Retinal pigment epithelial cell (primary cell): ENCODE results near the gene UBR3.

ENCODE experiments used
- DNase-seq: peaks from one replicate; pipeline ENCODE4 v3.0.0-alpha.2; 2010; ENCODE audit warnings: low read depth
- H3K4me3 ChIP-seq: 2 replicates; pipeline ENCODE4 v1.5.1; 2011; ENCODE audit warnings: mild to moderate bottlenecking, low read length, control low read depth, moderate library complexity
- TF ChIP-seq, protein P1 (sequence below): conservative IDR thresholded peaks from 2 replicates; pipeline ENCODE4 v1.5.1; 2011; ENCODE audit warnings: low read depth, low read length, control low read depth, inconsistent platforms

The UBR3 gene

DNA sequence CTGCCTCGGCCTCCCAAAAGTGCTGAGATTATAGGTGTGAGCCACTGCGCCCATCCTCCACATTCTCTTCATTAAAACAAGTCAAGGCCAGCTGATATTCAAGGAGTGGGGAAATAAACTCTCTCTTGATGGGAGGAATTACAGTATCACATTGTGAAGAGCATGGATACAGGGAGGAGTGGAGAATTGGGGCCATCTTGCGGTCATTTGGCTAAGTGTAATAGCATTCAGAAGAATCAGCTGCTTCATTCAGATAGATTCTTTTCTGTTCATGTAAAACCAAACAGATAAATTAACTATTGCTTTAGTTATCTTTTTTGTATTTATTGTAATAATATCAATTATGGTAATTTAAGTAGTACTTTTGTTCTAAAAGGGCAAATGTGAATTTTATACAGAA is 156.3 kb downstream of the UBR3 start:
- no peak overlapping the region for H3K4me3 ChIP-seq
- DNase-seq, result no peak
- TF ChIP-seq, protein P1, sequence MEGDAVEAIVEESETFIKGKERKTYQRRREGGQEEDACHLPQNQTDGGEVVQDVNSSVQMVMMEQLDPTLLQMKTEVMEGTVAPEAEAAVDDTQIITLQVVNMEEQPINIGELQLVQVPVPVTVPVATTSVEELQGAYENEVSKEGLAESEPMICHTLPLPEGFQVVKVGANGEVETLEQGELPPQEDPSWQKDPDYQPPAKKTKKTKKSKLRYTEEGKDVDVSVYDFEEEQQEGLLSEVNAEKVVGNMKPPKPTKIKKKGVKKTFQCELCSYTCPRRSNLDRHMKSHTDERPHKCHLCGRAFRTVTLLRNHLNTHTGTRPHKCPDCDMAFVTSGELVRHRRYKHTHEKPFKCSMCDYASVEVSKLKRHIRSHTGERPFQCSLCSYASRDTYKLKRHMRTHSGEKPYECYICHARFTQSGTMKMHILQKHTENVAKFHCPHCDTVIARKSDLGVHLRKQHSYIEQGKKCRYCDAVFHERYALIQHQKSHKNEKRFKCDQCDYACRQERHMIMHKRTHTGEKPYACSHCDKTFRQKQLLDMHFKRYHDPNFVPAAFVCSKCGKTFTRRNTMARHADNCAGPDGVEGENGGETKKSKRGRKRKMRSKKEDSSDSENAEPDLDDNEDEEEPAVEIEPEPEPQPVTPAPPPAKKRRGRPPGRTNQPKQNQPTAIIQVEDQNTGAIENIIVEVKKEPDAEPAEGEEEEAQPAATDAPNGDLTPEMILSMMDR, result no peak

DNA sequence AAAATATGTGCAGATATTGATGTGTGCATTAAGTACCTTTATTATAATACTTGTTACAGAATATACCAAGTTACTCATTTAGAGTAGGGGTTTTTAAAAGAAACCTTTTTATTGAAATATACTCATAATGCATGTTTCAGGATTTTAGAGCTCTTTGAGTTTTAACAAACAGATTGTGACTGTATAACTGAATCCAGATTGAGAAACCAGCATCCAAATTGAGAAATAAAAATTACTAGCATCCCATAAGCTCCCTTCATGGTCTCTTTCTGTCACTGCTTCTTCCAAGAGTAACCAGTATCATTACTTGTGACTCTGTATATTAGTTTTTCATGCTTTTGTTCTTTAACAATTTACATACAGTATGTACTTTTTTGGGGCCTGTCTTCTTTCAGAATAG is 156.9 kb downstream of the UBR3 start:
- no peak for DNase-seq
- H3K4me3 ChIP-seq, result no peak overlapping the region
- TF ChIP-seq, protein P1, result no peak

DNA sequence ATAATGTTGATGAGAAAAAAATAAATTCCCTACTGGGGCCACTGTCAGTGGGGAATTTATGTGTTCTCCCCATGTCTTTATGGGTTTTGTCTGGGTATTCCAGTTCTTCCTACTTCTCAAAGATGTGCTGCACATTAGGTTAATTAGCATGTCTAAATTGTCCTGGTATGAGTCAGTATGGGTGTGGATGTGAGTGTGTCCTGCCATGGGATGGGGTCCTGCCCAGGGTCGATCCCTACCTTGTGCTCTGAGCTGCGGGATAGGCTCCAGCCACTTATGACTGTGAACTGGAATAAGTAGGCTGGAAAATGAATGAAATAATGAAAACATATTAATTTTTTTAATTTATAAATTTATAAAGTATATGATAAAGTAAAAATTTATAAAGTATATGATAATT is 167.5 kb downstream of the UBR3 start:
- H3K4me3 ChIP-seq, result no peak overlapping the region
- no peak for DNase-seq
- TF ChIP-seq, protein P1, result no peak

DNA sequence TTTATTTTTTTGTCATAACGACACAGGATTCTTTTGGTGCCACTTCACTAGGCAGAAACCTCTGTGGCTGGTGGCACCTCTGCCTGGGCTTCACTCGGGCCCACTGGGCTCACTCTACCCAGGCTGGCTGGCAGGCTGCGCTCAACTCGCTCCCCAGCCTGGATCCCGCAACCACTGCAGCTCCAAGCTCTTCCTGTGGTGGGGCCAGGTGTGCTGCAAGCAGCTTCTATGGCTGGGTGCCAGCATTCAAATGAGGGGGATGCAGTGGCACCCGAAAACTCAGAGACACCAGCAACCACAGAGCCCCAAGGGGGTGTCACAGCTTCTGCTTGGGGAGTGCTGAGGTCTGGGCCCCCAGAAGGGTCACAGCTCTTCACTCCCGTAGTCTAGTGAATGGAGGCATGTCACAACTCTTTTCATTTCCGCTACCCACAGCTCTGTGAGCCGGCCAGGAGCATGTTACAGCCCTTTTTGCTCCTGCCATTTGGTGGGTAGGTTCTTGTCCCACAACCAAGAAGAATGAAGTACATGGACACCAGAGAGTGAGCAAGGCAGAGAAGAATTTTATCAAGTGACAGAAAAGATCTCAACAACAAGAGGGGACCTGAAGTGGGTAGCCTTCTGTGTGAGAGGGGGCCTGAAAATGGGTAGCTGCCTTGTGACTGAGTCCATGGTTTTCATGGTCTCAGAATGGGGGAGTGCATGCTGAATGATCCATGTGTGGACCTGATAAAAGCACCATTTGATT is 170.1 kb downstream of the UBR3 start:
- TF ChIP-seq, protein P1, result no peak
- DNase-seq, result no peak
- H3K4me3 ChIP-seq, result no peak overlapping the region

DNA sequence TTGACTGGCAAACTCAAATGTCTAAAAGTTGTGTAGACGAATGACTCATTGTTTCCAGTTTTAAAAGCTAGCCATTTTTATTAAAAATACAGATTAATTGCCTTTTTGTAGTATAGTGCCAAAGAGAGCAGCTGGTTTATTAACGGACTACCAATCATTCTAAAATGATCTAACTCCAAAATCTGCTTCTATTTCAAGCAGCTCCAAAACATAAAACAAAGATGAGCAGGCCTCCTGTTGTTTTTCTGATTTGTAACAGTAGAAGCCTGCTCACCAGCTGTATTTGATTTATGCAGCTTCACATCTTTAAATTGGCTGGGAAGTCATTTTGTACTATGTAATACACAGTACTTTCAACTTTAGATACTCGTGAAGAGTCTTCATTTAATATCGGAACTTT is 171.8 kb downstream of the UBR3 start:
- no peak overlapping the region for H3K4me3 ChIP-seq
- TF ChIP-seq, protein P1, result no peak
- no peak for DNase-seq

DNA sequence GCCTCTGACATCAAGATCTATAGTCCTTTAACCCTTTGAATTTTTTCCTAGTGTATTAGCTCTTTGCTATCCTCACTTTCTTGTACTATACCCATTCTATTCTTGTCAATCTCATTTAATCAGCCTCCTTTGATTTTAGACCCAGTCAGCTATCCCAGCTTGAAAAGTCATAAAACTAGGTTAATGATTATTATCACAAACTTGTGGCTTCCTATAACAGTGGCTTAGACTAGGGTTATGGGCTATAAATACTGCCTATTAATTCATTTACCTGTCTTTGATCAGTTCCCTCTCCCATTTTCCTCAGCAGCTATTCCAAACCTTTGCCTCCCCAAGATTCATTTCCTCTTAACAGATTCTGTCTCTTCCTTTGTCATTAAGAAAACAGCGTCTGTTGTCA is 174.8 kb downstream of the UBR3 start:
- no peak overlapping the region for H3K4me3 ChIP-seq
- DNase-seq, result no peak
- TF ChIP-seq, protein P1, result no peak

DNA sequence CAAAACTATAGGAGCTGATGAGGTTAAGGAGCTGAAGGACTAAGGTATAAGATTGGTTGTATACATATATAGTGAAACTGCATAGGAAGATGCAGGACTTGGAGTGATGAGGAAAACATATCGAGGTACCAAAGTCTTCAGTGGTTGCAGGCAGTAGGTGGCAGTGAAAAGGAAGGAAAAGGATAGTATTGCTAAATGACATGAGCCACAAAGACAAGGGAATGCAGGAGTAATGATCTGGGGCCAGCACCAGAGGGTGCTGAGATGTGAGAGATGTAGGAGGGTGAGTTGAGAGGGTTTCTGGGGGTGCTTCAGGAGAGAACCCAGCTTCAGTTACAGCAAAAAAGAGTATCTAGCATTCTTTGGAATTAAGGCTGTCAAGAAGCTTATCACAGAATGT is 178.4 kb downstream of the UBR3 start:
- H3K4me3 ChIP-seq, result no peak overlapping the region
- DNase-seq, result no peak
- TF ChIP-seq, protein P1, result no peak
